GM23338 (cell line): ENCODE data around the gene HK1. TPM values are rescaled to one million over a fixed set of nuclear protein-coding genes. Genes with fewer than 3 reads are reported as not detected.

Source experiments
- ATAC-seq: fragments of 200-7000 bp; cut with Tn5 transposase; 3 replicates; pipeline ENCODE4 v1.9.1; 2020
- DNase-seq: peaks from one replicate; pipeline ENCODE4 v3.0.0-alpha.2; 2015; ENCODE audit warnings: low spot score
- H2AFZ ChIP-seq: fragments of 200-600 bp; sonication (generic); 2 replicates; pipeline ENCODE4 v1.8.0; 2016; ENCODE audit warnings: antibody characterized with exemption, mild to moderate bottlenecking, moderate library complexity
- H3F3A ChIP-seq: fragments of 200-600 bp; sonication (generic); replicated peaks from 2 replicates; pipeline ENCODE4 v1.8.0; 2017; ENCODE audit warnings: antibody characterized with exemption, mixed run types, low read depth
- H3K27ac ChIP-seq: fragments of 200-600 bp; sonication (generic); 2 replicates; pipeline ENCODE4 v1.6.1; 2016; ENCODE audit warnings: low read depth
- H3K27me3 ChIP-seq: fragments of 200-600 bp; sonication (generic); 2 replicates; pipeline ENCODE4 v1.8.0; 2016; ENCODE audit warnings: mild to moderate bottlenecking, mixed run types, moderate library complexity; ENCODE audit not compliant: insufficient read depth
- H3K36me3 ChIP-seq: fragments of 200-600 bp; sonication (generic); 2 replicates; pipeline ENCODE4 v1.8.0; 2016; ENCODE audit warnings: mild to moderate bottlenecking; ENCODE audit not compliant: insufficient read depth
- H3K4me1 ChIP-seq: fragments of 200-600 bp; sonication (generic); 2 replicates; pipeline ENCODE4 v1.8.0; 2016; ENCODE audit warnings: mild to moderate bottlenecking, moderate library complexity; ENCODE audit not compliant: insufficient read depth
- H3K4me2 ChIP-seq: fragments of 200-600 bp; sonication (generic); 2 replicates; pipeline ENCODE4 v1.7.1; 2017; ENCODE audit warnings: mixed run types
- H3K4me3 ChIP-seq: fragments of 200-600 bp; sonication (generic); 2 replicates; pipeline ENCODE4 v1.6.1; 2016; ENCODE audit warnings: mixed run types
- H3K79me2 ChIP-seq: fragments of 200-600 bp; sonication (generic); replicated peaks from 2 replicates; pipeline ENCODE4 v1.8.0; 2017; ENCODE audit warnings: mild to moderate bottlenecking; ENCODE audit not compliant: insufficient read depth
- H3K9me2 ChIP-seq: fragments of 200-600 bp; sonication (generic); 2 replicates; pipeline ENCODE4 v1.8.0; 2017; ENCODE audit not compliant: insufficient read depth
- H4K20me1 ChIP-seq: fragments of 200-600 bp; sonication (generic); replicated peaks from 2 replicates; pipeline ENCODE4 v1.8.0; 2017; ENCODE audit warnings: mild to moderate bottlenecking; ENCODE audit not compliant: insufficient read depth
- H3K27ac Mint-ChIP-seq: 2 replicates; pipeline ENCODE4 v1.8.0; 2020; ENCODE audit warnings: inconsistent platforms, mild to moderate bottlenecking, moderate library complexity, mixed read lengths
- H3K27me3 Mint-ChIP-seq: 3 replicates; pipeline ENCODE4 v1.8.0; 2022; ENCODE audit warnings: low read depth, mild to moderate bottlenecking, moderate library complexity, mixed read lengths, inconsistent platforms; ENCODE audit not compliant: insufficient read depth, poor library complexity
- H3K36me3 Mint-ChIP-seq: 3 replicates; pipeline ENCODE4 v1.8.0; 2021; ENCODE audit warnings: low read depth, mild to moderate bottlenecking, inconsistent platforms, moderate library complexity, mixed read lengths
- H3K4me1 Mint-ChIP-seq: 3 replicates; pipeline ENCODE4 v1.8.0; 2020; ENCODE audit warnings: mild to moderate bottlenecking, inconsistent platforms, mixed read lengths
- H3K4me3 Mint-ChIP-seq: 3 replicates; pipeline ENCODE4 v1.8.0; 2021; ENCODE audit warnings: moderate library complexity, mild to moderate bottlenecking, inconsistent platforms, mixed read lengths
- H3K9me3 Mint-ChIP-seq: 3 replicates; pipeline ENCODE4 v1.8.0; 2020; ENCODE audit warnings: moderate library complexity, mild to moderate bottlenecking, inconsistent platforms, mixed read lengths
- CREB1 ChIP-seq: fragments of 250-450 bp; sonication (Bioruptor Pico); IDR thresholded peaks from 2 replicates; pipeline ENCODE4 v1.5.0; 2020; ENCODE audit warnings: low read depth, mild to moderate bottlenecking, moderate library complexity
- EZH2 ChIP-seq: fragments of 200-600 bp; sonication (generic); IDR thresholded peaks from one replicate; pipeline ENCODE4 v1.8.0; 2017; ENCODE audit warnings: antibody characterized with exemption, mild to moderate bottlenecking, low read depth; ENCODE audit not compliant: unreplicated experiment
- NANOG ChIP-seq: IDR thresholded peaks from 2 replicates; pipeline ENCODE4 v1.6.1; 2016; ENCODE audit warnings: antibody characterized with exemption, borderline replicate concordance
- POLR2AphosphoS5 ChIP-seq: IDR thresholded peaks from 2 replicates; pipeline ENCODE4 v1.6.1; 2016; ENCODE audit warnings: antibody characterized with exemption, low read depth
- STAT1 ChIP-seq: IDR thresholded peaks from one replicate; pipeline ENCODE4 v1.6.1; 2016; ENCODE audit warnings: antibody characterized with exemption; ENCODE audit not compliant: unreplicated experiment
- ZNF331 ChIP-seq: fragments of 250-450 bp; sonication (Bioruptor Pico); IDR thresholded peaks from 2 replicates; pipeline ENCODE4 v1.5.0; 2020; ENCODE audit warnings: low read depth, mild to moderate bottlenecking, moderate library complexity
- polyA plus RNA-seq: library from polyadenylated mRNA; unstranded; fragments of >200 nt; fragmentation: Nextera tagmentation; extraction: Ambion mirVana; gene quantifications from 2 replicates; pipeline ENCODE4 v1.2.1, GENCODE V29; 2016
- total RNA-seq: library from RNA; depleted of rRNA; stranded (reverse); fragments of >200 nt; shearing (Covaris generic); gene quantifications from 2 replicates; pipeline ENCODE4 v1.2.3, GENCODE V29; 2014
- TF ChIP-seq, protein P1 (sequence below): fragments of 250-450 bp; sonication (Bioruptor Pico); IDR thresholded peaks from 2 replicates; pipeline ENCODE4 v1.5.0; 2020; ENCODE audit warnings: mild to moderate bottlenecking, moderate library complexity
- TF ChIP-seq, protein P2 (sequence below), 2 experiments: fragments of 200-600 bp in 1 of 2; sonication (generic) in 1 of 2; conservative IDR thresholded peaks; 2 replicates each; pipeline versions ENCODE4 v1.5.1 to v1.6.1; 2016 to 2017; ENCODE audit warnings: antibody characterized with exemption in 2 of 2, low read depth in 2 of 2, mild to moderate bottlenecking in 2 of 2, moderate library complexity in 1 of 2

The HK1 gene
- total and polyA plus RNA-seq, 2 experiments from 2014 or later, result 76.6 to 229 TPM

DNA sequence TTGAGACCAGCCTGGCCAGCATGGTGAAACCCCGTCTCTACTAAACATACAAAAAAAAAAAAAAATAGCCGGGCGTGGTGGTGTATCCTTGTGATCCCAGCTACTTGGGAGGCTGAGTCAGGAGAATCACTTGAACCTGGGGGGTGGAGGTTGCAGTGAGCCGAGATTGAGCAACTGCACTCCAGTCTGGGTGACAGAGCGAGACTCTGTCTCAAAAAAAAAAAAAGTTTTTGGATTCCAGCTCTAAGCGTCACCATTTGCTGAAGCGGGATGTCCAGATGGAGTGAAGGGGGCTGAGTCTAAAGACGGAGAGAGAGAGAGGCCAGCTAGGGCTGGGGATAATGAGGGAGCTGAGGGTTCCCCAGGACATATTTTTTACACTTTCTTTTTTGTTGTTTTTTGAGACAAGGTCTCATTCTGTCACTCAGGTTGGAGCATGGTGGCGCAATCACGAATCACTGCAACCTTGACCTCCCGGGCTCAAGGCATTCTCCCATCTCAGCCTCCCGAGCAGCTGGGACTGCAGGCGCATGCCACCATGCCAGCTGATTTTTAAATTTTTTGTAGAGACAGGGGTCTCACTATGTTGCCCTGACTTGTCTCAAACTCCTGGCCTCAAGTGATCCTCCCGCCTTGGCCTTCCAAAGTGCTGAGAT is 9.4 kb upstream of the HK1 start (continued):
- TF ChIP-seq, protein P1, sequence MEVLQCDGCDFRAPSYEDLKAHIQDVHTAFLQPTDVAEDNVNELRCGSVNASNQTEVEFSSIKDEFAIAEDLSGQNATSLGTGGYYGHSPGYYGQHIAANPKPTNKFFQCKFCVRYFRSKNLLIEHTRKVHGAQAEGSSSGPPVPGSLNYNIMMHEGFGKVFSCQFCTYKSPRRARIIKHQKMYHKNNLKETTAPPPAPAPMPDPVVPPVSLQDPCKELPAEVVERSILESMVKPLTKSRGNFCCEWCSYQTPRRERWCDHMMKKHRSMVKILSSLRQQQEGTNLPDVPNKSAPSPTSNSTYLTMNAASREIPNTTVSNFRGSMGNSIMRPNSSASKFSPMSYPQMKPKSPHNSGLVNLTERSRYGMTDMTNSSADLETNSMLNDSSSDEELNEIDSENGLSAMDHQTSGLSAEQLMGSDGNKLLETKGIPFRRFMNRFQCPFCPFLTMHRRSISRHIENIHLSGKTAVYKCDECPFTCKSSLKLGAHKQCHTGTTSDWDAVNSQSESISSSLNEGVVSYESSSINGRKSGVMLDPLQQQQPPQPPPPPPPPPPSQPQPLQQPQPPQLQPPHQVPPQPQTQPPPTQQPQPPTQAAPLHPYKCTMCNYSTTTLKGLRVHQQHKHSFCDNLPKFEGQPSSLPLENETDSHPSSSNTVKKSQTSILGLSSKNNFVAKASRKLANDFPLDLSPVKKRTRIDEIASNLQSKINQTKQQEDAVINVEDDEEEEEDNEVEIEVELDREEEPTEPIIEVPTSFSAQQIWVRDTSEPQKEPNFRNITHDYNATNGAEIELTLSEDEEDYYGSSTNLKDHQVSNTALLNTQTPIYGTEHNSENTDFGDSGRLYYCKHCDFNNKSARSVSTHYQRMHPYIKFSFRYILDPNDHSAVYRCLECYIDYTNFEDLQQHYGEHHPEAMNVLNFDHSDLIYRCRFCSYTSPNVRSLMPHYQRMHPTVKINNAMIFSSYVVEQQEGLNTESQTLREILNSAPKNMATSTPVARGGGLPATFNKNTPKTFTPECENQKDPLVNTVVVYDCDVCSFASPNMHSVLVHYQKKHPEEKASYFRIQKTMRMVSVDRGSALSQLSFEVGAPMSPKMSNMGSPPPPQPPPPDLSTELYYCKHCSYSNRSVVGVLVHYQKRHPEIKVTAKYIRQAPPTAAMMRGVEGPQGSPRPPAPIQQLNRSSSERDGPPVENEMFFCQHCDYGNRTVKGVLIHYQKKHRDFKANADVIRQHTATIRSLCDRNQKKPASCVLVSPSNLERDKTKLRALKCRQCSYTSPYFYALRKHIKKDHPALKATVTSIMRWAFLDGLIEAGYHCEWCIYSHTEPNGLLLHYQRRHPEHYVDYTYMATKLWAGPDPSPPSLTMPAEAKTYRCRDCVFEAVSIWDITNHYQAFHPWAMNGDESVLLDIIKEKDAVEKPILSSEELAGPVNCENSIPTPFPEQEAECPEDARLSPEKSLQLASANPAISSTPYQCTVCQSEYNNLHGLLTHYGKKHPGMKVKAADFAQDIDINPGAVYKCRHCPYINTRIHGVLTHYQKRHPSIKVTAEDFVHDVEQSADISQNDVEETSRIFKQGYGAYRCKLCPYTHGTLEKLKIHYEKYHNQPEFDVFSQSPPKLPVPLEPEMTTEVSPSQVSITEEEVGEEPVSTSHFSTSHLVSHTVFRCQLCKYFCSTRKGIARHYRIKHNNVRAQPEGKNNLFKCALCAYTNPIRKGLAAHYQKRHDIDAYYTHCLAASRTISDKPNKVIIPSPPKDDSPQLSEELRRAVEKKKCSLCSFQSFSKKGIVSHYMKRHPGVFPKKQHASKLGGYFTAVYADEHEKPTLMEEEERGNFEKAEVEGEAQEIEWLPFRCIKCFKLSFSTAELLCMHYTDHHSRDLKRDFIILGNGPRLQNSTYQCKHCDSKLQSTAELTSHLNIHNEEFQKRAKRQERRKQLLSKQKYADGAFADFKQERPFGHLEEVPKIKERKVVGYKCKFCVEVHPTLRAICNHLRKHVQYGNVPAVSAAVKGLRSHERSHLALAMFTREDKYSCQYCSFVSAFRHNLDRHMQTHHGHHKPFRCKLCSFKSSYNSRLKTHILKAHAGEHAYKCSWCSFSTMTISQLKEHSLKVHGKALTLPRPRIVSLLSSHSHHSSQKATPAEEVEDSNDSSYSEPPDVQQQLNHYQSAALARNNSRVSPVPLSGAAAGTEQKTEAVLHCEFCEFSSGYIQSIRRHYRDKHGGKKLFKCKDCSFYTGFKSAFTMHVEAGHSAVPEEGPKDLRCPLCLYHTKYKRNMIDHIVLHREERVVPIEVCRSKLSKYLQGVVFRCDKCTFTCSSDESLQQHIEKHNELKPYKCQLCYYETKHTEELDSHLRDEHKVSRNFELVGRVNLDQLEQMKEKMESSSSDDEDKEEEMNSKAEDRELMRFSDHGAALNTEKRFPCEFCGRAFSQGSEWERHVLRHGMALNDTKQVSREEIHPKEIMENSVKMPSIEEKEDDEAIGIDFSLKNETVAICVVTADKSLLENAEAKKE (CRISPR knock-in tag), result no peak

DNA sequence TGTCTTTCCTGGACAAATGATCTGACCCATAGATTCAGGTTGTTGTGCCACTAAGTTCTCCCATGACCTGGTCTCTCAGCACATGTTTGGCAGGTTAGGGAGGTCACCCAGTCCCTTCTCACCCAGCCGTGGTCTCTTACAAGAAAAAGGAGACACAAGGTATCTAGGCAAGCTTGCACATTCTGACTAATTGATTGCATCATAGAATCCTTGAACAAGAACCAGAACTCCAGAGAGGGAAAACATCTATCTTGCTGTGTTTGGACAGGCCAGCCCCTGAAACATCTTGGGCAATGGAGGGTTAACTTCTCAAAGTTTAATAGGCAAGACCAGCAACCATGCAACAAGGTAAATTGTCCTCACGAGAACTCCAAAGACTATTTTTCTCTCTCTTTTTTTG is 8.5 kb upstream of the HK1 start:
- 0 out of 2 replicates have a peak overlapping the region, but pooled peaks have one; percentile 69 for H2AFZ ChIP-seq
- peaks cover 2% of the 10 kb centered on the region for H3K4me1 Mint-ChIP-seq
- no peaks in the 10 kb centered on the region for H4K20me1 ChIP-seq
- H3K27ac ChIP-seq, result no peak overlapping the region
- ATAC-seq (no peak), DNase-seq (no peak)
- H3K4me2 ChIP-seq, result no peak overlapping the region
- H3K4me3 ChIP-seq, result no peak overlapping the region
- 0 out of 2 replicates have a peak overlapping the region, but pooled peaks have one; percentile 36 for H3K27ac Mint-ChIP-seq
- no peaks in the 10 kb centered on the region for H3K79me2 ChIP-seq
- no peak overlapping the region for H3K4me3 Mint-ChIP-seq
- H3K9me2 ChIP-seq, result no peaks in the 10 kb centered on the region
- peaks cover 2% of the 10 kb centered on the region for H3K27me3 Mint-ChIP-seq
- H3F3A ChIP-seq, result no peaks in the 10 kb centered on the region
- H3K27me3 ChIP-seq, result no peaks in the 10 kb centered on the region
- no peaks in the 10 kb centered on the region for H3K36me3 Mint-ChIP-seq
- H3K36me3 ChIP-seq, result no peaks in the 10 kb centered on the region
- no peaks in the 10 kb centered on the region for H3K9me3 Mint-ChIP-seq
- H3K4me1 ChIP-seq, result no peaks in the 10 kb centered on the region
- TF ChIP-seq STAT1, result no peak
- TF ChIP-seq POLR2AphosphoS5, result no peak
- no peak for TF ChIP-seq CREB1
- no peak for TF ChIP-seq NANOG
- TF ChIP-seq, protein P2, sequence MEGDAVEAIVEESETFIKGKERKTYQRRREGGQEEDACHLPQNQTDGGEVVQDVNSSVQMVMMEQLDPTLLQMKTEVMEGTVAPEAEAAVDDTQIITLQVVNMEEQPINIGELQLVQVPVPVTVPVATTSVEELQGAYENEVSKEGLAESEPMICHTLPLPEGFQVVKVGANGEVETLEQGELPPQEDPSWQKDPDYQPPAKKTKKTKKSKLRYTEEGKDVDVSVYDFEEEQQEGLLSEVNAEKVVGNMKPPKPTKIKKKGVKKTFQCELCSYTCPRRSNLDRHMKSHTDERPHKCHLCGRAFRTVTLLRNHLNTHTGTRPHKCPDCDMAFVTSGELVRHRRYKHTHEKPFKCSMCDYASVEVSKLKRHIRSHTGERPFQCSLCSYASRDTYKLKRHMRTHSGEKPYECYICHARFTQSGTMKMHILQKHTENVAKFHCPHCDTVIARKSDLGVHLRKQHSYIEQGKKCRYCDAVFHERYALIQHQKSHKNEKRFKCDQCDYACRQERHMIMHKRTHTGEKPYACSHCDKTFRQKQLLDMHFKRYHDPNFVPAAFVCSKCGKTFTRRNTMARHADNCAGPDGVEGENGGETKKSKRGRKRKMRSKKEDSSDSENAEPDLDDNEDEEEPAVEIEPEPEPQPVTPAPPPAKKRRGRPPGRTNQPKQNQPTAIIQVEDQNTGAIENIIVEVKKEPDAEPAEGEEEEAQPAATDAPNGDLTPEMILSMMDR (conservative IDR thresholded peaks at IDR 0.05; ENCODE audit: low read depth in 2 of 2), result no peak
- TF ChIP-seq ZNF331 (CRISPR knock-in tag), result no peak
- TF ChIP-seq EZH2, result no peak
